Uterus (tissue), 2 donors: ENCODE measurements around the gene RPL29.

Experiments used
- POLR2A ChIP-seq, 2 donors: fragments of 450-650 bp; IDR thresholded peaks; one replicate each; pipeline ENCODE4 v1.6.1; 2016; ENCODE audit warnings: antibody characterized with exemption in 2 of 2, mild to moderate bottlenecking in 1 of 2, moderate library complexity in 1 of 2
- TF ChIP-seq, protein P1 (sequence below), 4 experiments: fragments of 200-600 bp in 2 of 4; fragments of 450-650 bp in 2 of 4; sonication (generic) in 2 of 4; IDR thresholded peaks; one replicate each; pipeline ENCODE4 v1.5.1; 2016 to 2019; ENCODE audit warnings: antibody characterized with exemption in 4 of 4, mild to moderate bottlenecking in 2 of 4, moderate library complexity in 1 of 4

DNA sequence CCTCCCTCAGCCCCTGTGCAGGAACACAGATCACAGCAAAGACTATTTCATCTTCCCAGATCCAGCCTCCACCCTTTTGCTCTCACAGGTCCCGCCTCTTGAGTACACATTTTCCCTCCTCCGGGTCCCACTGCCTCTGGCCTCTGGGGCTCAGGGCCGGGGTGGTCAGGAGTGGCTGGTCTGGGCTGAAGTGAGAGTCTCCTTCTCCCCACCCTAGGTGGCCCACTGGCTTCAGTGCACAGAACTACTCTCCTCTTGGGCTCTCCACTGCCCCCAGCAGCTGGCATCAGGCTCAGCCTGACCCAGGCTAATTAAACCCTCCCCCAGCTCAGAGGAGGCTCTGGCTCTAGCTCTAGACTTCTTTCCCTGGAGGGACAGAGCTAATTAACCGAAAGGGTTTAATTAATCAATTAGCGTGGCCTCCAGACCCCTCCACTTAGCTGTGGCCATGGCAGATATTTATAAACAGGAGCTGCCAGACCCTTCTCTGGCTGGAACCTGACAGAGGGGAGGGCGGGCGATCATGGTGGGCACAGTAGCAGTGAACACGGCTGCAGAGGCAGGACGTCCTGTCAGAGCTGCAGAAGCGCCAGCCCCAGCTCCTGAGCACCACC, 45.5 kb upstream of the RPL29 start:
- TF ChIP-seq, protein P1, sequence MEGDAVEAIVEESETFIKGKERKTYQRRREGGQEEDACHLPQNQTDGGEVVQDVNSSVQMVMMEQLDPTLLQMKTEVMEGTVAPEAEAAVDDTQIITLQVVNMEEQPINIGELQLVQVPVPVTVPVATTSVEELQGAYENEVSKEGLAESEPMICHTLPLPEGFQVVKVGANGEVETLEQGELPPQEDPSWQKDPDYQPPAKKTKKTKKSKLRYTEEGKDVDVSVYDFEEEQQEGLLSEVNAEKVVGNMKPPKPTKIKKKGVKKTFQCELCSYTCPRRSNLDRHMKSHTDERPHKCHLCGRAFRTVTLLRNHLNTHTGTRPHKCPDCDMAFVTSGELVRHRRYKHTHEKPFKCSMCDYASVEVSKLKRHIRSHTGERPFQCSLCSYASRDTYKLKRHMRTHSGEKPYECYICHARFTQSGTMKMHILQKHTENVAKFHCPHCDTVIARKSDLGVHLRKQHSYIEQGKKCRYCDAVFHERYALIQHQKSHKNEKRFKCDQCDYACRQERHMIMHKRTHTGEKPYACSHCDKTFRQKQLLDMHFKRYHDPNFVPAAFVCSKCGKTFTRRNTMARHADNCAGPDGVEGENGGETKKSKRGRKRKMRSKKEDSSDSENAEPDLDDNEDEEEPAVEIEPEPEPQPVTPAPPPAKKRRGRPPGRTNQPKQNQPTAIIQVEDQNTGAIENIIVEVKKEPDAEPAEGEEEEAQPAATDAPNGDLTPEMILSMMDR (IDR thresholded peaks at IDR 0.05) = no peak
- TF ChIP-seq POLR2A (IDR thresholded peaks at IDR 0.05) = no peak
